Aorta (tissue), 5 donors: ENCODE results near the gene PTPN4. TPM values are rescaled to one million over a fixed set of nuclear protein-coding genes. Genes with fewer than 3 reads are reported as not detected.

Experiments
- ATAC-seq: fragments of 200-7000 bp; cut with Tn5 transposase; one replicate; pipeline ENCODE4 v1.9.1; 2022; ENCODE audit warnings: moderate library complexity; ENCODE audit not compliant: low FRiP score
- DNase-seq, 2 donors: peaks; one replicate each; pipeline ENCODE4 v3.0.0-alpha.2; 2020
- H3K27ac ChIP-seq, 2 donors: one replicate each; pipeline ENCODE4 v1.5.1; 2013; ENCODE audit warnings: low read length in 2 of 2, mild to moderate bottlenecking in 2 of 2, moderate library complexity in 2 of 2, control low read depth in 1 of 2, inconsistent platforms in 1 of 2, low read depth in 1 of 2
- H3K27me3 ChIP-seq, 2 donors: one replicate each; pipeline ENCODE4 v1.6.1; 2013; ENCODE audit warnings: control low read depth in 1 of 2, low read length in 1 of 2, mild to moderate bottlenecking in 1 of 2, moderate library complexity in 1 of 2; ENCODE audit not compliant: insufficient read depth in 2 of 2, control insufficient read depth in 1 of 2
- H3K36me3 ChIP-seq, 2 donors: one replicate each; pipeline ENCODE4 v1.6.1; 2013; ENCODE audit warnings: control low read depth in 1 of 2, low read length in 1 of 2, mild to moderate bottlenecking in 1 of 2; ENCODE audit not compliant: insufficient read depth in 2 of 2, control insufficient read depth in 1 of 2
- H3K4me1 ChIP-seq, 2 donors: one replicate each; pipeline ENCODE4 v1.6.1; 2013; ENCODE audit warnings: low read length in 2 of 2, control low read depth in 1 of 2, mild to moderate bottlenecking in 1 of 2, moderate library complexity in 1 of 2; ENCODE audit not compliant: insufficient read depth in 2 of 2, control insufficient read depth in 1 of 2
- H3K4me3 ChIP-seq, 2 donors: one replicate each; pipeline ENCODE4 v1.5.1; 2013; ENCODE audit warnings: low read length in 2 of 2, control low read depth in 1 of 2, mild to moderate bottlenecking in 1 of 2
- H3K9me3 ChIP-seq: one replicate; pipeline ENCODE4 v1.6.1; 2013; ENCODE audit warnings: mild to moderate bottlenecking, low read length; ENCODE audit not compliant: control insufficient read depth
- WGBS, 2 donors: extraction: QIAGEN DNeasy Blood & Tissue Kit; methylation state at CpG; one replicate each; pipeline ENCODE4 v1.1.7; 2013; 5-methylcytosine and 5-hydroxymethylcytosine counted together
- intact Hi-C, 2 donors: fragments of 100-400 bp; cut with DNase I; formaldehyde crosslinking; loops; one replicate each; pipeline versions ENCODE4 v1.14.2 to v1.15.0; 2022
- polyA plus RNA-seq, 2 donors: library from polyadenylated mRNA; stranded (reverse); fragments of 200-250 nt; gene quantifications; one replicate each; pipeline ENCODE4 v1.2.3, GENCODE V29; 2013
- total RNA-seq, 2 donors: library from RNA; stranded (reverse); fragmentation: NEBNext Ultra II Directional; extraction: Animal tissue kit (Norgen Biotek cat#: 25700); gene quantifications; one replicate each; pipeline ENCODE4 v1.2.1, GENCODE V29; 2021
- donor health status: healthy with polysubstance abuse.
- donor health status: Bipolar disorder and iron deficiency.
- donor health status: DM: no; HTN: no; CAD: no.
- donor health status: DM: no; HTN: no; CAD: no.
- donor health status: DM: yes; HTN: yes; CAD: no.

PTPN4 gene
- total and polyA plus RNA-seq, 4 donors = 2.1 to 39.0 (median 11.6) TPM

DNA sequence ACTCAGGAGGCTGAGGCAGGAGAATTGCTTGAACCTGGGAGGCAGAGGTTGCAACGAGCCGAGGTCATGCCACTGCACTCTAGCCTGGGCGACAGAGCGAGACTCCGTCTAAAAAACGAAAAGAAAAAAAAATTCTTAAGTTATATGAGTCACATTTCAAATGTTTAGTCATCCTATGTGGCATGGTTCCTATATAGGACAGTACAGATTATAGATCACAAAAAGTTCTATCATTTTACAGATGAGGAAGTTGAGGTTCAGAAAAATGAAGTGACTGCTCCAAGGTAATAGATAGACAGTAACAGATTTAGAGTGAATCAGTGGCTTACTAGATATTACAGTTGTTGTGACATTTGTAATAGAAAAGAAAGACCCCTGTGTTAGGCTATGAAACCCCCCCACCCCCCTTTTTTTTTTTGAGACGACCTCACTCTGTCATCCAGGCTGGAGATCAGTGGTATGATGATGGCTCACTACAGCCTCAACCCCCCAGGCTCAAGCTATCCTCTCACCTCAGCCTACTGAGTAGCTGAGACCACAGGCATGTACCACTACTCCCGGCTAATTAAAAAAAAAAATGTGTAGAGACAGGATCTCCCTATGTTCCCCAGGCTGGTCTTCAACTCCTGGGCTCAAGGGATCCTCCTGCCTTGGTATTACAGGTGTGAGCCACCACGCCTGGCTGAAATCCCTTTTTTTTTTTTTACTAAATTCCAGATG is 22.7 kb downstream of the PTPN4 start:
- Histone ChIP-seq H3K27ac (no peak overlapping the region), H3K36me3 (no peaks in the 10 kb centered on the region), H3K4me3 (no peak overlapping the region), H3K27me3 (no peaks in the 10 kb centered on the region), H3K9me3 (no peaks in the 10 kb centered on the region), H3K4me1 (no peaks in the 10 kb centered on the region)
- intact Hi-C loops = no loop called here
- no peak for ATAC-seq
- WGBS, 2 donors = 94 to 95% methylated on average over 9 of the region's 9 CpGs
- DNase-seq = no peak

DNA sequence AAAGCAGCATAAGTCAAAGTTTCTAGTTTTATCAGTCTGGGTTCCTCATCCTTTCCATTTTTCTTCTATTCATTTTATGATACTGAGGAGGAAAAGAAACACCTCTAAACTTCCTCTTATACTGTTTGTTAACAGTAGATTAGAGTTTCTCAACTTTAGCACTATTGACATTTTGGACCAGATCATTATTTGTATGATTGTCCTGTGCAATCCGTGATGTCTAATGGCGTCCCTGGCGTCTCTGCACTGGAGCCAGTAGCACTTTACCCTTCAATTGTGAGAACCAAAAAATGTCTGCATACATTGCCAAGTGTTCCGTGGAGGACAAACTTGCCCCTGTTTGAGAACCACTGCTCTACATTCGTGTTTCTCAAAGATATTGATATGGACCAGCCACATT is 25.2 kb downstream of the PTPN4 start:
- Histone ChIP-seq H3K4me1 (no peaks in the 10 kb centered on the region), H3K36me3 (no peaks in the 10 kb centered on the region), H3K27ac (no peak overlapping the region), H3K4me3 (no peak overlapping the region), H3K9me3 (no peaks in the 10 kb centered on the region), H3K27me3 (no peaks in the 10 kb centered on the region)
- WGBS, 2 donors = 88 to 95% methylated on average over 5 of the region's 5 CpGs
- intact Hi-C loops = no loop called here
- DNase-seq (no peak), ATAC-seq (no peak)

DNA sequence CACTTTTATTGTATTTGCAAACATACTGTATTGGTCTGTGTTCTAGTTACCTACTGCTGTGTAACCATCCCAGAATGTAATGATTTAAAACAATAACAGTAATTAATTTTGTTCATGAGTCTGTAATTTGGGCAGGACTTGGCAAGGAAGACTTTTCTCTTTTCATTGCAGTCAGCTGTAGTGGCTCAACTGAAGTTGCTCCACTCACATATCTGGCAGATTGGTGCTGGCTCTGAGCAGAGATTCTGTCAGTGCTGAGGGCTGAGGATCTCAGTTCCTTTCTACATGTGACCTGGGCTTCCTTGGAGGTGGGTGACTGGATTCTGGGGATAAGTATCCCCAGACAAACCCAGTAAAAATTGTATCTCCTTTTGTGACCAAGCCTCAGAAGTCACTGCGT is 26.6 kb downstream of the PTPN4 start:
- Histone ChIP-seq H3K4me3 (no peak overlapping the region), H3K9me3 (no peaks in the 10 kb centered on the region), H3K27me3 (no peaks in the 10 kb centered on the region), H3K27ac (no peak overlapping the region), H3K4me1 (no peaks in the 10 kb centered on the region), H3K36me3 (no peaks in the 10 kb centered on the region)
- WGBS, 2 donors = 97 to 100% methylated on average over 1 of the region's 1 CpG
- intact Hi-C loops = no loop called here
- ATAC-seq (no peak), DNase-seq (no peak)

DNA sequence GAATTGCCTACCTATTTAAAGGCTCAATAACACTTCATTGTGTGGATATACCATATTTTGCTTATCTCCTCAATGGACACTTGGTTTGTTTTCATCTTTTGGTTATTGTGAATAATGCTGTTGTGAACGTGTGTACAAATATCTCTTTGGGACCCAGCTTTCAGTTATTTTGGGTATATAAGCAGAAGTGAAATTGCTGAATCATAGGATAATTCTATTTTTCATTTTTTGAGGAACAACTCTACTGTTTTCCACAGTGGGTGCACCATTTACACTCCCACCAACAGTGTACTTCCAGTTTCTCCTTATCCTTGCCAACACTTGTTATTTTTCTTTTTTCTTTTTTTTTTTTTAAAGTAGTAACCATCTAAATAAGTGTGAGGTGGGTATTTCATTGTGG is 29.0 kb downstream of the PTPN4 start:
- Histone ChIP-seq H3K9me3 (no peaks in the 10 kb centered on the region), H3K36me3 (no peaks in the 10 kb centered on the region), H3K27ac (no peak overlapping the region), H3K4me1 (no peaks in the 10 kb centered on the region), H3K4me3 (no peak overlapping the region), H3K27me3 (no peaks in the 10 kb centered on the region)
- ATAC-seq (no peak), DNase-seq (no peak)
- intact Hi-C loops = no loop called here
- 93 to 97% methylated on average over 1 of the region's 1 CpG for WGBS, 2 donors

DNA sequence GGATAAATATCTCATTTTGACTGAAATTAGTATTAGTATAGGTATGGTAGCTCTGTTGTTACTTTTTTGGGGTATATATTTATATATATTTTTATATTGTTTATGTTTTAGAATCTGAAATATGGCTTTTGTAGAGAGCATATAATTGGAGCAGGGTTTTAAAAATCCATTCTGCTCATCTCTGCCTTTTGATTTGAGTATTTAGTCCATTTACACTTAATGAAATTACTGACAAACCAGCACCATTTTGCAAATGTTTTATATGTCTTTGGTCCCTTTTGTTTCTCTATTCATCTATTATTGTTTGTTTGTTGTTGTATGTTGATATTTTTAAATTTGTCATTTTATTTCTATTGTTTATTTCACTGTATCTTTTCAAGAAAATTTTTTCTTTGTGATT is 30.7 kb downstream of the PTPN4 start:
- Histone ChIP-seq H3K9me3 (no peaks in the 10 kb centered on the region), H3K36me3 (peaks cover 0 to 2% of the 10 kb centered on the region in 2 donors), H3K27me3 (no peaks in the 10 kb centered on the region), H3K27ac (no peak overlapping the region), H3K4me3 (no peak overlapping the region), H3K4me1 (no peaks in the 10 kb centered on the region)
- DNase-seq (no peak), ATAC-seq (no peak)
- intact Hi-C loops = no loop called here

DNA sequence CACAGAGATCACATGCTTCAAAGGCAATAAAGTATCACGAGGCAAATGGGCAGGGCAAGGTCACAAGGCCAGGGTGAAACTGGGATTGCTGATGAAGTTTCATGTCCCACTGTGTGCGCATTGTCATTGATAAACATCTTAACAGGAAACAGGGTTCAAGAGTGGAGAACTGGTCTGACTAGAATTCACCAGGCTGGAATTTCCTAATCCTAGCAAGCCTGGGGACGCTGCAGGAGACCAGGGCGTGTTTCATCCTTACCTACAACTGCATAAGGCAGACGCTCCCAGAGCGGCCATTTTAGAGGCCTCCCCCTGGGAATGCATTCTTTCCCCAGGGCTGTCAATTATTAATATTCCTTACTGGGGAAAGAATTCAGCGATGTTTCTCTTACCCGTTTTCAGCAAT is 33.2 kb downstream of the PTPN4 start:
- WGBS, 2 donors = 86 to 87% methylated on average over 8 of the region's 8 CpGs
- H3K9me3 ChIP-seq = no peaks in the 10 kb centered on the region
- H3K27ac ChIP-seq = no peak overlapping the region
- ATAC-seq = no peak
- H3K36me3 ChIP-seq = peaks cover 0 to 2% of the 10 kb centered on the region in 2 donors
- H3K4me3 ChIP-seq = no peak overlapping the region
- H3K27me3 ChIP-seq = no peaks in the 10 kb centered on the region
- intact Hi-C loops = no loop called here
- H3K4me1 ChIP-seq = no peaks in the 10 kb centered on the region
- DNase-seq = no peak

DNA sequence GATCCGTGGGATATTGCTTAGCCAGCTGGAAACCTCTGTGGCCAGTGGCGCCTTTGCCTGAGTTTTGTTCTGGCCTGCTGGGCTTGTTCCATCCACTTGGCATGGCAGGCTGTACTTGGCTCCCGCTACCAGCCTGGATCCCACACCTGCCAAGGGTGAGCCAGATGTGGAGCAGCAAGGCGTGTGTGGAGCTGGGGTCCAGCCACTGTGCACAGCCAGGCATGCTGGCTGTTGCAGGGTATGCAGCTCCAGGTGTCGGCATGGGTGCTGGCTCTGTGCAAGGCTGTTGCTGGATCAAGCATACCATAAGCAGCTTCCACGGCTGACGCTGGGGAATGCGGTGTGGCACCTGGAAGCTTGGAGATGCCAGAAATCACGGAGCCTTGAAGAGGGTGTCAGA is 34.5 kb downstream of the PTPN4 start:
- no peak for DNase-seq
- Histone ChIP-seq H3K4me3 (no peak overlapping the region), H3K9me3 (no peaks in the 10 kb centered on the region), H3K36me3 (peaks cover 0 to 2% of the 10 kb centered on the region in 2 donors), H3K27me3 (no peaks in the 10 kb centered on the region), H3K4me1 (no peaks in the 10 kb centered on the region), H3K27ac (no peak overlapping the region)
- intact Hi-C loops = no loop called here
- no peak for ATAC-seq
- WGBS, 2 donors = 79% methylated on average over 9 of the region's 9 CpGs

DNA sequence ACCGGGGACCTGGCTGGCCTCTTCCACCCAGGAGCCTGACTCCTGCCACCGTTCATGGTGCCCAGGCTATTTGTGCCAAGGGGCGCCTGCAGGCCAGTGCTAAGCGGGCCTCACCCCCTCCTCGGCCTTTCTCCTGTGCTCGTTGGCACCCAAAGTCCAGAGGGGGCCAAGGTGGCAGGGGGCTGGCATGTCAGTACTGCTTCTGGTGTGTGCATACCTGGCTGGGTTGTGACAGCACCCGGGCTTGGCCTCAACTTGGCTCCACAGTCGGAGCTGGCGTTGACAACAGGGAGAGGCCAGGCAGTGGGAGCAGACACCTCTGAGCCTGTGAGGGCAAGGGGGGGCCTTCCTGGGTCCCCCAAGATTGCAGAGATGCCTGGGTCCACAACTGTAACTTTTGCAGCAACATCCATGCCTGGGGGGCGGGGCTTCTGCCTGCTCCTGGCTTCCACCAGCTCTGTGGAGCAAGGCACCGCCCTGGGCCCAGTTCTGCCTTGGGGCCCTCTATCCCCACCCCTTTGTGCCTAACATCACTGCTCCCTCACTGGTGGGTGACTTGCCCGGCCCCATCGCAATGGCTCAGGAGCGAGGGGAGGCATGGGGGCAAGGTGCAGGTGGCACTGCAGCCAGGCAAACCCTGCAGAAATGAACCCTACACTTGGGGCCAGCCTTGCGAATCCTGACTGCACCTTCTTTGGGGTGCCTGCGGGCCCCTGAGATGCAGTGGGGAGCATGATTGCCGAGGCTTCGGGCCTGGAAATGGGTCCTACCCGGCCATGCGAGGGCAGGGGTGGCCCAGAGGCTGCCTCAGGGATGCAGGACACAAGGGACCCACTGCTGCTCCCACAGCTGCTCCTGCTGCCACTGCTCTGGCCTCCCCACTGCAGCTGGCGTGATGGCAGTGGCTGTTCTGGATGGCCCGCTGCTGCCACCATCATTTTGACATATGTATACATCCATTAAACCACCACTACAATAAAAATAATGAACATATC is 35.9 kb downstream of the PTPN4 start:
- Histone ChIP-seq H3K27me3 (no peaks in the 10 kb centered on the region), H3K4me3 (no peak overlapping the region), H3K36me3 (peaks cover 0 to 2% of the 10 kb centered on the region in 2 donors), H3K27ac (no peak overlapping the region), H3K4me1 (no peaks in the 10 kb centered on the region), H3K9me3 (no peaks in the 10 kb centered on the region)
- ATAC-seq (no peak), DNase-seq (no peak)
- 96 to 97% methylated on average over 22 of the region's 22 CpGs for WGBS, 2 donors
- intact Hi-C loops = no loop called here
